22Rv1 (cell line): ENCODE measurements around the gene IL31.

Source experiments
- H3K27ac ChIP-seq: fragments of 450-650 bp; 2 replicates; pipeline ENCODE4 v1.5.1; 2017
- ZFX ChIP-seq: fragments of 450-650 bp; IDR thresholded peaks from 2 replicates; pipeline ENCODE4 v1.6.1; 2017; ENCODE audit warnings: antibody characterized with exemption, borderline replicate concordance
- TF ChIP-seq, protein P1 (sequence below): fragments of 450-650 bp; IDR thresholded peaks from 2 replicates; pipeline ENCODE4 v1.5.1; 2017; ENCODE audit warnings: mild to moderate bottlenecking

The IL31 gene

DNA sequence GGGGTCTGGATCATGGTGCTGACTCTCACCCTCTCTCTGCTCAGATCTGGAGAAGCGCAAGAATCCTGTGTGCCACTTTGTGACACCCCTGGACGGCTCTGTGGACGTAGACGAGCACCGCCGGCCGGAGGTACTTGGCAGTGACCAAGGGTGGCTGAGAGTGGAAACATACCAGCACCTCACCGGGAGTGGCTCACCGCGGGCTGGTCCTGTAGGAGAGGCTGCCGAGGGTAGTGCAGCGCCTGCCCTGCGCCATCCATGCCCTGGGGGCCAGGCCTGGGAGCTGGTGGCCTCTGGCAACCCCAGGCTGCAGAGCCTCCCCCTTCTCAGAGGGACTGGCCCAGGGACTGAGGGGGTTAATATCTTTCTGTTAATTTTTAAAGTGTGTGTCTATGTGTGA lies 46.2 kb downstream of the IL31 start:
- H3K27ac ChIP-seq = peak overlapping the region; percentile 10; the same call in 1 of the 2 replicates
- no peak for TF ChIP-seq ZFX
- TF ChIP-seq, protein P1, sequence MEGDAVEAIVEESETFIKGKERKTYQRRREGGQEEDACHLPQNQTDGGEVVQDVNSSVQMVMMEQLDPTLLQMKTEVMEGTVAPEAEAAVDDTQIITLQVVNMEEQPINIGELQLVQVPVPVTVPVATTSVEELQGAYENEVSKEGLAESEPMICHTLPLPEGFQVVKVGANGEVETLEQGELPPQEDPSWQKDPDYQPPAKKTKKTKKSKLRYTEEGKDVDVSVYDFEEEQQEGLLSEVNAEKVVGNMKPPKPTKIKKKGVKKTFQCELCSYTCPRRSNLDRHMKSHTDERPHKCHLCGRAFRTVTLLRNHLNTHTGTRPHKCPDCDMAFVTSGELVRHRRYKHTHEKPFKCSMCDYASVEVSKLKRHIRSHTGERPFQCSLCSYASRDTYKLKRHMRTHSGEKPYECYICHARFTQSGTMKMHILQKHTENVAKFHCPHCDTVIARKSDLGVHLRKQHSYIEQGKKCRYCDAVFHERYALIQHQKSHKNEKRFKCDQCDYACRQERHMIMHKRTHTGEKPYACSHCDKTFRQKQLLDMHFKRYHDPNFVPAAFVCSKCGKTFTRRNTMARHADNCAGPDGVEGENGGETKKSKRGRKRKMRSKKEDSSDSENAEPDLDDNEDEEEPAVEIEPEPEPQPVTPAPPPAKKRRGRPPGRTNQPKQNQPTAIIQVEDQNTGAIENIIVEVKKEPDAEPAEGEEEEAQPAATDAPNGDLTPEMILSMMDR = no peak

DNA sequence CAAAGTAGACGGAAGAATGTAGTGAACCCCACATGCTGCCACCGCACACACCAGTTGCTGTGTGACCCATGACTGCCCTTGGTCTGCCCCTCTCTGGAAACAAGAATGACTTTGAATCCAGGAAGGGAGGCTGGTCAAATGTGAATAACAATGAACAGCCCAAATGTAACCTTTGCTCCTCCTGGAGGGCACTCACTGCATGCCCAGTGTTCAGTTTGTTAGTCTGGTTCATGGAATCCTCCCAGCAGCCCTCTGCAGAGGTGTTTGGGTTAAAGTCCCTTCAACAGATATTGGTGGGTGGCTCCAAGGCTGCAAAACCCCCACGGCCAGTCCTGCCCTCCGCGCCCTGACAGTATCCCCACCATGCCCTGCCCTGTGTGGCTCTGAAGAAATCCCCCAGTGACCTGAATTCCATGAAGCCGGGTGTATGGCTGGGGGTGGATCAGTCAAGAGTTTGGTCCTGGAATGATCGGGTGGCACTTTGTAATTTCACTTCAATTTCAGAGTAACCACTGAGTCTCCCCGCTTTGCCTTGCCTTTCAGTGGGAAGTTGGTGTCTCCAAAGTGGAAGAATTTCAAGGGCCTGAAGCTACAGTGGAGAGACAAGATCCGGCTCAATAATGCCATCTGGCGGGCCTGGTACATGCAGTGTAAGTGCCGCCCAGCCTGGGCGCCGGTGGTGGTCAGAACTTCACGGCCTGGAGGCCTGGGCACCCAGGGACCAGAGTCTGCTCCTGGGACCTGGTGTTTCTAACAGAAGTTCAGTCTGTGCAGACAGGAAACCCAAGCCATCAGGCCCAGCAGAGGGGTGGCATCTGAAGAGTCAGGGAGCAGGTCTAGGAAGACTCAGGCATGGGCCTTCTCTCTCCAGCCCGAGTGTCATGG lies 47.1 kb downstream of the IL31 start:
- peak overlapping the region; percentile 10; the same call in 1 of the 2 replicates for H3K27ac ChIP-seq
- no peak for TF ChIP-seq ZFX
- TF ChIP-seq, protein P1 = peak; percentile 51

DNA sequence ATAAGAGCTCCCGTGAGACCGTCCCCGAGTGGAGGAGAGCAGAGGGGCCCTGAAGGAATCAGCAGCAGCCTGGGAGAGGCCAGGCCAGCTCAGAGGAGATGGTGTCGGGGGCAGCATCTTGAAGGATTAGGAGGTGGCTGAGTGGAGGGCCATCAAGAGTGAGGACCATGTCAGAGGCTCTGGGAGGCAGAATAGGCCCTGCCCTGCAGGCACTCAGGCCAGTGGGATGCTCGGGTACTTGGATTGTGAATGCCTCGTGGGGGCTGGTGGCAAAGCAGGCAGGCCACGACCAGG lies 47.7 kb downstream of the IL31 start:
- H3K27ac ChIP-seq = no peak overlapping the region
- TF ChIP-seq, protein P1 = no peak
- no peak for TF ChIP-seq ZFX

DNA sequence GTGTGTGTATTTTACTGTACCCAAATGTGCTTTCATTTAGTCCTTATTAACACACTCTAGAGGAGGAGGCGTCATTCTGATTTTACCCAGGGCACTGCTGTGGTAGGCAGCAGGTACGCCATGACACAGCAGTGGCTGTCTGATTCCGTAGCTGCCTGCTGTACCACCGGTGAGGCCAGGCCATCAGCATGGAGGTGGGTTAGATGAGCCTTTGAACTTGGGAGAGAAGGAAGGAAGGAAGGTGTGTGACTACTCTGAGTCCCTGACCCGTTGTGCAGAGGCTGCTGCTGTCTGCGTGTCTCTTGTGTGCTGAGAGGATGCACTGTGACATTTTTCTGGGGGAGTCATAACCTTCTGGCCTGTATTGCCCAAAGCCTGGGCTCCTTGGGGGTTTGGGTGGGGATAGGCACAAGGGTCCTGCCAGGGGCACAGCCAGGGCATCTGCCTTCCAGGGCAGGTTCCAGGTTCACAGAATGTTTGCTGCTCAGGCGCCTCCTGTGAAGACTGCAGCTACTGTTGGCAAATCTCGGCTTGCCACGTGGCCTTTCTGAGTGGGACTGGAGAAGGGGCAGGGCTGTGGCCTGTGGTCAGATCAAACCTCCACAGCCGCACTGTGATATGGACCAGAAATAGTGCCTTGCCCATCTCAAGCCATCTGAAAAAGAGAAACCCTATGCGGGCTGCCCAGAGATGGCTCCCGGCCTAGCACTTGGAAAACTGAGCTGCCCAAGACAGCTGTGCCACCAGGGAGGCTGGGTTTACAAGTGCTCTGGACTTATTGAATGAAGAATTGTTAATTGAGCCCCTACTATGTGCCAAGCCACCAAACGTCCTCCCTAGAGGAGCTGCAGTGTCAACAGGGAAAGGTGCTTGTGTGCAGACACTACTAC lies 48.3 kb downstream of the IL31 start:
- no peak for TF ChIP-seq ZFX
- no peak overlapping the region for H3K27ac ChIP-seq

DNA sequence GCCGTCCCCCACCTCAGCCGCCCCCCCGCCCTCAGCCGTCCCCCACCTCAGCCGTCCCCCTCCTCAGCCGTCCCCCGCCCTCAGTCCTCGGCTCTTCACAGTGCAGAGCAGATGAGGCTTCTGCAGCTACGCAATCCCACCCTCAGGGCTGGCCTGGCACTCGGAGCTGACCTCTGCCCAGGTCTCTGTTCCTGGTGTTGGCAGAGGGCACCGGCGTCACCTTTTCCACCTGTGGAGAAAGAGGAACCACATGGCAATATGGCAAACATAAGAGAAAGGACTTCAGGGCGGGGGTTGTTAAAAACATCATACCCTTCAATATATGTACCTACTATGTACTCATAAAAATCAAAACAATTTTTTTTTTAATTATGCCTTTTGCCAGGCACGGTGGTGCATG lies 49.7 kb downstream of the IL31 start:
- H3K27ac ChIP-seq = no peak overlapping the region
- TF ChIP-seq ZFX = no peak
- TF ChIP-seq, protein P1 = no peak

DNA sequence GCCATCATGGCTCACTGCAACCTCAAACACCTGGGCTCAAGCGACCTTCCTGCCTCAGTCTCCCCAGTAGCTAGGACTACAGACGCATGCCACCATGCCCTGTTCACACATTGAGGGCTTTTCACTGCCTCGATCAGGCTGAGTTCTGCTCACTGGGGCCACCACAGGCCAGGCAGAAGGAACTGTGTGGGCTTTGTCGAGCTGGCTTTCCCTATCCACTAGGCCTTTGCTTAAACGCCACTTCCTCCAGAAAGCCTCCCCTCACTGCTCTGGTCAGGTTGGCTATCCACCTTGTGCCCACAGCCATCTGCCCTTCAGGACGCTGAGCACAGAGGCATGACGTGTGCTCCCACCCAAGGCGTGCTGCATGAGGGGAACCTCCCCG lies 50.3 kb downstream of the IL31 start:
- TF ChIP-seq, protein P1 = no peak
- TF ChIP-seq ZFX = no peak
- H3K27ac ChIP-seq = no peak overlapping the region

DNA sequence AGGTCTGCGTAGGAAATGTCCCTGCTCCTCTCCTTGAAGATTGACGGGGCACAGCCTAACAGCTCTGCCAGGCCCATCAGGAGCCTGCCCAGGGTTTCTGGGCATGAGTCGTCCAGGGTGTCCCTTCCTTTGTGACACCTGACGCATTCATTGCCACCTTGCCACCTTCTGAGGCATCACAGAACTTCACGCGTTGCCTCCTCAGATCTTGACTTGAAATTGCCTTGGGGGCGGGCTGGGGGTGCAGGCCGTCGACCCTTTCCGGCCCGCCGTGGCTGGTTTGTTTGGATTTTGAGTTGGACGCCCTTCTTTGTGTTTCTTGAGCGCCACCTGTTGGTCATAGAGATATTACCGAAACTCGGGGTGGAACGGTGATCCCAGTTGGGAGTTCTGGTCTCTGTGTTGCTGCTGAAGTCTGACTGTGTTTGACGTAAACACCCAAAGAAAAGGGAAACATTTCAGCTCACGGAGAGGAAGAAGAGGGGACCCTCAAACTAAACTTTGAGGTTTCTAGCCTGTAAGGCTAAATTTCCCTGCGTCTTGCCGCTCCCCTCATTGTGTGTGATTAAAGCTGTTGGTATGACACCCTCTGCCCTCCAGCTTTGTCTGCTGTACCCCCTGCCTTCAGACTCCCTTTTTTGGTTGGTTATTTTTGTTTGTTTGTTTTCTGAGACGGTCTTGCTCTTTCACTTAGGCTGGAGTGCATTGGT lies 50.8 kb downstream of the IL31 start:
- H3K27ac ChIP-seq = 0 out of 2 replicates have a peak overlapping the region, but pooled peaks have one; percentile 5
- no peak for TF ChIP-seq ZFX
- TF ChIP-seq, protein P1 = peak; percentile 95
